H1 (cell line): ENCODE results near the gene SFTPB. TPM values are rescaled to one million over a fixed set of nuclear protein-coding genes. Genes with fewer than 3 reads are reported as not detected.

Experiments used
- BACH1 ChIP-seq: IDR thresholded peaks from 2 replicates; pipeline ENCODE4 v1.6.1; 2012; ENCODE audit warnings: low read length, improper control_type of control experiment
- BCL11A ChIP-seq, 2 experiments: IDR thresholded peaks; one replicate each; pipeline ENCODE4 v1.6.1; 2011; ENCODE audit warnings: low read depth in 2 of 2, low read length in 2 of 2, mild to moderate bottlenecking in 2 of 2
- CBX5 ChIP-seq: fragments of 300-800, 300-1000 bp; sonication (generic); IDR thresholded peaks from 2 replicates; pipeline ENCODE4 v1.7.1; 2016; ENCODE audit warnings: antibody characterized with exemption, low read length, low read depth
- CTBP2 ChIP-seq: IDR thresholded peaks from 2 replicates; pipeline ENCODE4 v1.7.0; 2011; ENCODE audit warnings: borderline replicate concordance, mild to moderate bottlenecking, moderate library complexity, mixed read lengths, low read length; ENCODE audit not compliant: insufficient read depth, insufficient read length
- EZH2 ChIP-seq: fragments of 200-600 bp; sonication (generic); IDR thresholded peaks from 2 replicates; pipeline ENCODE4 v1.7.1; 2012; ENCODE audit warnings: low read depth, mild to moderate bottlenecking, moderate library complexity, low read length, inconsistent platforms; ENCODE audit not compliant: severe bottlenecking
- GTF2F1 ChIP-seq: IDR thresholded peaks from 2 replicates; pipeline ENCODE4 v1.6.1; 2012; ENCODE audit warnings: low read depth, low read length, improper control_type of control experiment, borderline replicate concordance
- JUND ChIP-seq: IDR thresholded peaks from 2 replicates; pipeline ENCODE4 v1.6.1; 2011; ENCODE audit warnings: mild to moderate bottlenecking, improper control_type of control experiment, low read length
- KDM1A ChIP-seq: fragments of 200-600, 300-600 bp; sonication (generic); IDR thresholded peaks from 2 replicates; pipeline ENCODE4 v1.7.1; 2016; ENCODE audit warnings: mild to moderate bottlenecking, low read length, borderline replicate concordance
- KDM5A ChIP-seq: fragments of 200-600 bp; IDR thresholded peaks from 2 replicates; pipeline ENCODE4 v1.7.1; 2012; ENCODE audit warnings: mild to moderate bottlenecking, low read length, inconsistent platforms, mixed read lengths
- NANOG ChIP-seq: IDR thresholded peaks from 2 replicates; pipeline ENCODE4 v1.6.1; 2011; ENCODE audit warnings: low read length, low read depth, mild to moderate bottlenecking, inconsistent platforms; ENCODE audit not compliant: insufficient read depth, poor library complexity, severe bottlenecking
- POLR2A ChIP-seq, 2 experiments: IDR thresholded peaks; 1 replicate in 1 of 2; 2 replicates in 1 of 2; pipeline ENCODE4 v1.6.1; 2011; ENCODE audit warnings: low read depth in 2 of 2, low read length in 2 of 2, mild to moderate bottlenecking in 2 of 2; ENCODE audit errors: control extremely low read depth in 1 of 2
- POLR2AphosphoS5 ChIP-seq: IDR thresholded peaks from 2 replicates; pipeline ENCODE4 v1.6.1; 2011; ENCODE audit warnings: low read depth, low read length
- RXRA ChIP-seq: IDR thresholded peaks from 2 replicates; pipeline ENCODE4 v1.6.1; 2011; ENCODE audit warnings: low read depth, mild to moderate bottlenecking, low read length, moderate library complexity; ENCODE audit not compliant: insufficient read depth
- SIN3A ChIP-seq, 2 experiments: IDR thresholded peaks in 1 of 2; conservative IDR thresholded peaks in 1 of 2; 2 replicates each; pipeline ENCODE4 v1.6.1; 2011 to 2012; ENCODE audit warnings: low read length in 2 of 2, improper control_type of control experiment in 1 of 2, low read depth in 1 of 2, mild to moderate bottlenecking in 1 of 2
- SIRT6 ChIP-seq: IDR thresholded peaks from one replicate; pipeline ENCODE4 v1.7.1; 2012; ENCODE audit warnings: low read length, inconsistent platforms
- SP2 ChIP-seq: IDR thresholded peaks from 2 replicates; pipeline ENCODE4 v1.6.1; 2012; ENCODE audit warnings: mild to moderate bottlenecking, low read length, inconsistent platforms
- TAF7 ChIP-seq: optimal IDR thresholded peaks from 2 replicates; pipeline ENCODE3; 2011; ENCODE audit warnings: low read depth, mild to moderate bottlenecking, inconsistent platforms, low read length, moderate library complexity, borderline replicate concordance
- TBP ChIP-seq: IDR thresholded peaks from 2 replicates; pipeline ENCODE4 v1.6.1; 2011; ENCODE audit warnings: low read depth, low read length, improper control_type of control experiment
- TCF12 ChIP-seq: IDR thresholded peaks from 2 replicates; pipeline ENCODE4 v1.6.1; 2011; ENCODE audit warnings: low read depth, mild to moderate bottlenecking, low read length
- TEAD4 ChIP-seq: IDR thresholded peaks from 2 replicates; pipeline ENCODE4 v1.6.1; 2012; ENCODE audit warnings: low read depth, low read length, inconsistent platforms, mixed read lengths
- YY1 ChIP-seq: IDR thresholded peaks from 2 replicates; pipeline ENCODE4 v1.6.1; 2011; ENCODE audit warnings: low read depth, mild to moderate bottlenecking, low read length
- ZNF274 ChIP-seq: IDR thresholded peaks from 2 replicates; pipeline ENCODE4 v1.7.0; 2012; ENCODE audit warnings: low read length, borderline replicate concordance; ENCODE audit errors: extremely low read depth
- polyA plus RNA-seq, 7 experiments: library from polyadenylated mRNA; depleted of rRNA in 3 of 7; stranded (reverse) in 5 of 7; unstranded in 2 of 7; fragments of >200 nt in 5 of 7; fragments of 200-250 nt in 2 of 7; gene quantifications; 1 replicate in 5 of 7; 2 replicates in 1 of 7; 4 replicates in 1 of 7; pipeline versions ENCODE4 v1.2.1 to v1.2.3, GENCODE V29; 2011 to 2013; ENCODE audit warnings: missing spikeins in 2 of 7, mixed read lengths in 2 of 7
- total RNA-seq: library from RNA; stranded (reverse); fragmentation: NEBNext Ultra II Directional; extraction: Animal tissue kit (Norgen Biotek cat#: 25700); gene quantifications from 2 replicates; pipeline ENCODE4 v1.2.1, GENCODE V29; 2021
- TF ChIP-seq, protein P1 (sequence below): IDR thresholded peaks from 2 replicates; pipeline ENCODE4 v1.6.1; 2012; ENCODE audit warnings: inconsistent platforms

The SFTPB gene
- total and polyA plus RNA-seq, 2 of the 8 experiments (the other 6 are each of a cell fraction or from before 2014, with no cell fraction given), result not detected

DNA sequence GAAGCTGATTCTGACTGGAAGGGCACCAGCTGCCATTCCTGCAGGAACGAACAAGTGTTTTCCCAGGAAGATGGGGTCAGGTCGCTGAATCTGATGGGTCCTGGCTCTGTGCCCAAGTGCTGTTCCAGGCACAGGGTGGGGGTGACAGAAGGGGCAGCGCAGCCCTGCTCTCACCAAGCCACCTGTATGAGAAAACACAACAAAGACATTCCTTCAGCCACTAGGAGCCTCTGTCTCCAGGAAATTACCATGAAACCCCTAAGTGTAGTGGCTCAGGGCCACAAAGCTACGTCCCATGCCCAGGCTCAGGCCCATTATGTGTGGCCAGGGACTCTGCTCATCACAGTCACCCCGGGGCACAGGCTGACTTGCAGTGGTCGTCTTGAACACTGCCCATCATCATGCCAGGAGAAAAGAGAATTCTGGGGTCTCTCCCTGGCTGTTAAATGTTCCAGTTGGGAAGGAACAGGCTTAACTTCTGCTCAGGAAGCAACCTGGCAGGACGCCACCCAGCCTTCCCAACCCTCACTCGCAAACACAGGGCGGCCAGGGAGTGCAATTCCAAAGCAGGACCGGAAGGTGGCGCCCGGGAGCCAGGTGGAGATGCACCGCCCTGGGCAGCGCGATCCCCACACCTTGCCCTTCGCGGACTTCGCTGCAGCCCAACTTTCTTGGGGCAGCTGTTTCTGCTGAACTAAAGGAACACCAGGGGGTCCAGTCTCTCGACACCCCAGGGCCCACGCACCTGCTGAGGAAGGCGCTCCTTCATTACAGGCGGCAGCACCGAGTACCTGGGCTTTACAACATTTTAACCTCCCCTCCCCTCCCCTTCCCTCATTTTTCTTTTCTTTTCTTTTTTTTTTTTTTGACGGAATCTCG, 11.0 kb upstream of the SFTPB start (continued):
- TF ChIP-seq, protein P1, sequence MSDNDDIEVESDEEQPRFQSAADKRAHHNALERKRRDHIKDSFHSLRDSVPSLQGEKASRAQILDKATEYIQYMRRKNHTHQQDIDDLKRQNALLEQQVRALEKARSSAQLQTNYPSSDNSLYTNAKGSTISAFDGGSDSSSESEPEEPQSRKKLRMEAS, result peak; percentile 18; the same call in 1 of the 2 replicates
- TF ChIP-seq RXRA, result no peak
- no peak for TF ChIP-seq CBX5
- TF ChIP-seq TEAD4, result peak; percentile 23; the same call in 1 of the 2 replicates
- TF ChIP-seq TCF12, result no peak
- no peak for TF ChIP-seq GTF2F1
- no peak for TF ChIP-seq SP2
- no peak for TF ChIP-seq NANOG
- no peak for TF ChIP-seq SIN3A (conservative IDR thresholded peaks at IDR 0.05 in 1 of 2, IDR thresholded peaks at IDR 0.05 in 1 of 2; ENCODE audit: low read depth in 1 of 2, low read length in 2 of 2)
- TF ChIP-seq KDM5A, result no peak
- TF ChIP-seq JUND, result no peak
- TF ChIP-seq ZNF274, result no peak
- no peak for TF ChIP-seq BACH1
- no peak for TF ChIP-seq EZH2
- TF ChIP-seq YY1, result no peak
- no peak for TF ChIP-seq BCL11A (IDR thresholded peaks at IDR 0.05; ENCODE audit: low read depth in 2 of 2, low read length in 2 of 2)
- peak; percentile 51; the same call in 1 of the 2 replicates for TF ChIP-seq KDM1A
- TF ChIP-seq TAF7, result no peak
- TF ChIP-seq CTBP2, result no peak
- TF ChIP-seq SIRT6, result no peak
- no peak for TF ChIP-seq POLR2A (IDR thresholded peaks at IDR 0.05; ENCODE audit: control extremely low read depth in 1 of 2, low read depth in 2 of 2, low read length in 2 of 2)
- no peak for TF ChIP-seq POLR2AphosphoS5
- TF ChIP-seq TBP, result no peak
